HL-60 (cell line): Measurements from ENCODE around the gene GPBP1.

Experiments
- CTCF ChIP-seq: IDR thresholded peaks from one replicate; pipeline ENCODE4 v1.5.1; 2011; ENCODE audit warnings: low read length, control low read depth, inconsistent platforms; ENCODE audit not compliant: insufficient read depth
- POLR2AphosphoS5 ChIP-seq: IDR thresholded peaks from 2 replicates; pipeline ENCODE4 v1.6.1; 2012; ENCODE audit warnings: low read depth

- TF ChIP-seq CTCF (no peak), POLR2AphosphoS5 (no peak)
Measured at GRCh38 chr5:57199866-57200265, 26.0 kb downstream of the GPBP1 start.
